Measurements from ENCODE around the gene PACS1.

DNA sequence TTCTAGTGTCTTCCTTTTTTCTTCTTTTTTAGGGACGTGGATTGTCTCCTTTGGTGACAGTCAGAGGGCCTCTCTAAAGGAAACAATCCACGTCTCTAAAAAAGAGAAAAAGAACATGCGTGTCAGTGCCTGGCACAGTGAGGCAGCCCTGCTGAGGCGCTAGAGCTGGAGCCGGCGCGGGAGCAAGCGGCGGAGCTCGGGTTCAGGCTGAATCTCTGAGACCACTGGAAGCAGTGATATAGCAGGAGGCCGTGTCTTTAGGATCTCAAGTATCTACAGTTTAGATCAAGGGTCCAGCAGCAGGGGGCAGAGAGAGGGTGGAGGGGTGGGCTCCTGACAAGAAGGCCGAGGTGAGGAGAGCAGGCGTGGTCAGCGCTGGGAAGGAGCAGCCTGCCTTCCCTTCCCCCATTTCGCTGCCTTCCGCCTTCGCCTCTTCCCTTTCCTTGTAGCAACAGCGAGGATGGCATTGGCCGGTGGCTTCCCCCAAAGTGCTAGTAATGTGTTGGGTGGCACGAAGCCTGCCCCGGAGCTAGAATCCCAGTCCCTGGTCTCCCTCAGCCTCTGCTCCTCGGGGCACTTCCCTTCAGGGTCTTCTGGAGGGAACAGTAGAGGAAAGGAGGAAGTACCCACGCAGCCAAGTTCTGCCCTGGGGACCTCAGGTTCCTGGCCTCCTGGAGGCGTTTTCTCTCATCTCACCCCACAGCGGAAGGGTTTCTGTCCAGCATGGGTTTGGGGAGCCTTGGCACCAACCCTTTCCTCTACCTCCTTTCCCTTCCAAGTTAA is 170.1 kb downstream of the PACS1 start:
- TF ChIP-seq, protein P1, sequence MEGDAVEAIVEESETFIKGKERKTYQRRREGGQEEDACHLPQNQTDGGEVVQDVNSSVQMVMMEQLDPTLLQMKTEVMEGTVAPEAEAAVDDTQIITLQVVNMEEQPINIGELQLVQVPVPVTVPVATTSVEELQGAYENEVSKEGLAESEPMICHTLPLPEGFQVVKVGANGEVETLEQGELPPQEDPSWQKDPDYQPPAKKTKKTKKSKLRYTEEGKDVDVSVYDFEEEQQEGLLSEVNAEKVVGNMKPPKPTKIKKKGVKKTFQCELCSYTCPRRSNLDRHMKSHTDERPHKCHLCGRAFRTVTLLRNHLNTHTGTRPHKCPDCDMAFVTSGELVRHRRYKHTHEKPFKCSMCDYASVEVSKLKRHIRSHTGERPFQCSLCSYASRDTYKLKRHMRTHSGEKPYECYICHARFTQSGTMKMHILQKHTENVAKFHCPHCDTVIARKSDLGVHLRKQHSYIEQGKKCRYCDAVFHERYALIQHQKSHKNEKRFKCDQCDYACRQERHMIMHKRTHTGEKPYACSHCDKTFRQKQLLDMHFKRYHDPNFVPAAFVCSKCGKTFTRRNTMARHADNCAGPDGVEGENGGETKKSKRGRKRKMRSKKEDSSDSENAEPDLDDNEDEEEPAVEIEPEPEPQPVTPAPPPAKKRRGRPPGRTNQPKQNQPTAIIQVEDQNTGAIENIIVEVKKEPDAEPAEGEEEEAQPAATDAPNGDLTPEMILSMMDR (IDR thresholded peaks at IDR 0.05; ENCODE audit: insufficient read depth, low read depth, low read length) = no peak
- no peak for TF ChIP-seq EZH2 (IDR thresholded peaks at IDR 0.05; ENCODE audit: insufficient read depth, low read length)

Data from astrocyte (in vitro differentiated cells and primary cell).